ENCODE data around the gene CEP112.

Gene CEP112

DNA sequence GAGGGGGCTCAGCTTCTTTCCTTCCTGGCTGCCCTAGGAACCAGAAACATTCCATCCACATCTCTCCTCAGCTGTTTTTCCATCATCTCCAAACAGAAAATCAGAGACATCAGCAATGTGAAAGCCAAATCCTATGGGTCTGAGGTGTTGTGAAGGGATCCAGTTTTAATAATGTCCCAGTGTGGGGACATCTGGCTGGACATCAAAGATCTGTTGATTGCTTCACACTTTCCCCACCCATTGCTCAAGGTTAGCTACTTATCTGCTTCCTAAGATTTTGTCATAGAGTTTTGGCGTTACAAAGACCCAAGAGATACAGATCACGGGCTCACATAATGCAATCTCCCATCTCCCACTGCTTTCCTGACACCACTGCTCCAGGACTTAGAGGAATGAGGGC is 582.6 kb downstream of the CEP112 start:
- Mint-ChIP-seq H3K4me3 (no peak overlapping the region), H3K4me1 (ENCODE audit: low read depth) (no peaks in the 10 kb centered on the region), H3K27ac (no peak overlapping the region), H3K9me3 (ENCODE audit: low read depth) (no peaks in the 10 kb centered on the region), H3K27me3 (no peaks in the 10 kb centered on the region), H3K36me3 (no peaks in the 10 kb centered on the region)

DNA sequence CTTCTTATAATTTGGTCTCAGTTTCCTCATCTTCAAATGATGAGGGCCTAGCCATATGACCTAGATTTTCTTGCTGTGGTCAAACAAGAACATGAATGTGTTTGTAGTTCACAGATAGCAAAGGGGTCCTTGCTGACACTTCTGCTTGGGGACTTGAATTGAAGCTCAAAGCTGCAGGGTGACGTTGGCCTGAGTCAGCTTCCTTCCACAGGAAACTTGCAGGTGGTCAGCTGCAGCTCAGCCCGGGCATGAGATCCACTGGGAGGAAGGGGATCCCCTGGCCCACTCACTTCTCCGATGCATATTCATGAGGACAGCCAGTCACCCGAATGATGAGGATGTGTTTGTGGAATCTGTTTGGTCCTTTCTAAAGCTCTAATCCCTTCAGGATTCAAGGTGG is 587.9 kb downstream of the CEP112 start:
- Mint-ChIP-seq H3K27ac (no peak overlapping the region), H3K36me3 (no peaks in the 10 kb centered on the region), H3K4me3 (no peak overlapping the region), H3K27me3 (no peaks in the 10 kb centered on the region), H3K9me3 (ENCODE audit: low read depth) (no peaks in the 10 kb centered on the region), H3K4me1 (ENCODE audit: low read depth) (peaks cover 4% of the 10 kb centered on the region)

DNA sequence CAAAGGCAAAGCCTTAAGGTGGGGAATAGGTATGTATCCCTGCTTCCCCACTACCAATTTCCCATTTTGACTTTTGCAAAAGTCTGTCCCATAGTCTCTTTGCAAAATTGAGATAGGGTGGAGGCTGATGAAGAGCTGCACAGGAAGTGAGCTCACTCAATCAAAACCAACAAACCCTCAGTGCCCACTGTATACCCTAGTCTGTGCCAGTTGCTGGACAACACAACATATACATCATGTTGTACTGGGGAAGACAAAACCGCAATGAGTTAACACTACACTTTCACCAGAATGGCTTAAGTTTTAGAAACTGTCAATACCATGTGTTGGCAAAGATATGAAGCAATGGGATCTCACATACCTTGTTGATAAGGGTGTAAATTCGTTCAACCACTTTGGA is 590.1 kb downstream of the CEP112 start:
- Mint-ChIP-seq H3K27ac (no peak overlapping the region), H3K9me3 (ENCODE audit: low read depth) (no peaks in the 10 kb centered on the region), H3K36me3 (no peaks in the 10 kb centered on the region), H3K4me1 (ENCODE audit: low read depth) (peaks cover 4% of the 10 kb centered on the region), H3K4me3 (no peak overlapping the region), H3K27me3 (no peaks in the 10 kb centered on the region)

GRCh38 chr17:65601145-65601544 is 590.8 kb downstream of the CEP112 start:
- Mint-ChIP-seq H3K27me3 (no peaks in the 10 kb centered on the region), H3K4me1 (ENCODE audit: low read depth) (peaks cover 5% of the 10 kb centered on the region), H3K9me3 (ENCODE audit: low read depth) (no peaks in the 10 kb centered on the region), H3K27ac (no peak overlapping the region), H3K4me3 (no peak overlapping the region), H3K36me3 (no peaks in the 10 kb centered on the region)

DNA sequence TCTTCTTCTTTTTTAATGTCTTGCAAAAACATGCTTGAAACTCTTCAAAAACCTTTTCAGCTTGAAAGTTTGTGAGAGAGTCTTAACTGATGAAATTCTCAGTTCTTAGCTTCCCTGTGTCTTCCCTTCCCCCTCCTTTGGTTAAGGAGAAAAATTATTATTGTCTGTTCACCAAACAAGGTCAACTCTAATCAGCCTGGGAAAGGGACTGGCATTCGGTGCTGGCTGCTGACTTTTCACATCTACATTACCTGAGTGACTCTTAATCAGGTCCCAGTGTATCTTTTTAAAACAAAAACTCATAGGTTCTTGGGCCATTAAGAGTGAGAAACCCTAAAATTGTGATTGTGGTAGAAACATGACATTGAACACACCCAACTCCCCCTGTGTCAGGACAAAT is 591.4 kb downstream of the CEP112 start:
- Mint-ChIP-seq H3K9me3 (ENCODE audit: low read depth) (no peaks in the 10 kb centered on the region), H3K4me3 (no peak overlapping the region), H3K27me3 (no peaks in the 10 kb centered on the region), H3K4me1 (ENCODE audit: low read depth) (peaks cover 6% of the 10 kb centered on the region), H3K36me3 (no peaks in the 10 kb centered on the region), H3K27ac (no peak overlapping the region)

DNA sequence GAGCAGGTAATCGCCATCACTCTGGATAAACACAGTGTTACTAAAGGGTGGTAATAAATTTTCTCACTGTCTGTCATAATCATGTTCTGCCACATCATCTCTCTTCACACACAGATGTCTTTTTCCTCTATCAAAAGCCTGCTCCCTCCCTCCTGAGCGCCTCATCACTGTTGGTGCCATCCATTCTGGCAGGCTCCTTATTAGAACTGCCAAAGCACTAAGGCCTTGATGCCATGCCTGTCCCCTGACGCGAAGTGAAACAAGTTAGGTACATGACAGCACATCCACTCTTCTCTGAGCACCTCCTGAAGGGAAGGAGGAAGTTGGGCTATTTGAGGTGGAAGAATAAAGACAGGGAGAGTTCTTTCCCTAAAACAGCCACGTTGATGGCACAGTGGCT is 592.3 kb downstream of the CEP112 start:
- Mint-ChIP-seq H3K27me3 (no peaks in the 10 kb centered on the region), H3K4me1 (ENCODE audit: low read depth) (peaks cover 14% of the 10 kb centered on the region), H3K36me3 (no peaks in the 10 kb centered on the region), H3K9me3 (ENCODE audit: low read depth) (no peaks in the 10 kb centered on the region), H3K27ac (no peak overlapping the region), H3K4me3 (no peak overlapping the region)

GRCh38 chr17:65598746-65599145 is 593.2 kb downstream of the CEP112 start:
- Mint-ChIP-seq H3K27me3 (no peaks in the 10 kb centered on the region), H3K36me3 (no peaks in the 10 kb centered on the region), H3K4me1 (ENCODE audit: low read depth) (peaks cover 22% of the 10 kb centered on the region), H3K27ac (no peak overlapping the region), H3K9me3 (ENCODE audit: low read depth) (no peaks in the 10 kb centered on the region), H3K4me3 (no peak overlapping the region)

DNA sequence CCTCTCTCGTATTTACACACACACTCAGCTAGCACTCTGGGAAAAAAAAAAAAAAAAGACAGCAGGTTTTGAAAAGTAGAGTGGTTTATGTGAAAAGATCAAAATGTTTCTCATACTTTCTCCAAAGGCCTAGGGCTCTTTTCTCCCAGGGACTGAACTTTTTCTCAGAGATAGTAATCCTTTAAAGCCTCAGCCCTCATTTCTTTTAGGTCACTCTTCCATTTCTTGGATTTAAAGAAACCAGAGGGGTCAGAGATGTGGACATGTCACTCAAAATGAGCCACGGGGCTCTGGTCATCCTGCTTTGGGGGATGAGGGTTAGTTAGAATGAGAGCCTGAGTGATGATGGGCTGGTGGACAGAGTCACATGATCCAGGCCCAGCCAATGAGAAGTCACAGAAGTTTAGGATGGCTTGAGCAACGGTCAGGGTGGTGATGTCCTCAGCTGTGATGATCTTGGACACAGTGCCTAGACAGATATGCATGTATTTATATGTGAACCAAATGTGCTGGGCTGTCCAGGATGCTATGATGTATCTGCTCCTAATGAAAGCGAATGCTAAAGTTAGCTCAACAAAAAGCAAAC is 596.8 kb downstream of the CEP112 start:
- Mint-ChIP-seq H3K4me3 (peak overlapping the region; percentile 53), H3K4me1 (ENCODE audit: low read depth) (peaks cover 30% of the 10 kb centered on the region), H3K27ac (no peak overlapping the region), H3K36me3 (no peaks in the 10 kb centered on the region), H3K9me3 (ENCODE audit: low read depth) (no peaks in the 10 kb centered on the region), H3K27me3 (no peaks in the 10 kb centered on the region)

- H3K27ac Mint-ChIP-seq: no peak overlapping the region
- peak overlapping the region; percentile 80 for H3K4me3 Mint-ChIP-seq
- H3K4me1 Mint-ChIP-seq (ENCODE audit: low read depth): peaks cover 30% of the 10 kb centered on the region
- no peaks in the 10 kb centered on the region for H3K27me3 Mint-ChIP-seq
- H3K36me3 Mint-ChIP-seq: no peaks in the 10 kb centered on the region
- no peaks in the 10 kb centered on the region for H3K9me3 Mint-ChIP-seq (ENCODE audit: low read depth)
These were observed 597.8 kb downstream of the CEP112 start for GRCh38 chr17:65593855-65594845.

DNA sequence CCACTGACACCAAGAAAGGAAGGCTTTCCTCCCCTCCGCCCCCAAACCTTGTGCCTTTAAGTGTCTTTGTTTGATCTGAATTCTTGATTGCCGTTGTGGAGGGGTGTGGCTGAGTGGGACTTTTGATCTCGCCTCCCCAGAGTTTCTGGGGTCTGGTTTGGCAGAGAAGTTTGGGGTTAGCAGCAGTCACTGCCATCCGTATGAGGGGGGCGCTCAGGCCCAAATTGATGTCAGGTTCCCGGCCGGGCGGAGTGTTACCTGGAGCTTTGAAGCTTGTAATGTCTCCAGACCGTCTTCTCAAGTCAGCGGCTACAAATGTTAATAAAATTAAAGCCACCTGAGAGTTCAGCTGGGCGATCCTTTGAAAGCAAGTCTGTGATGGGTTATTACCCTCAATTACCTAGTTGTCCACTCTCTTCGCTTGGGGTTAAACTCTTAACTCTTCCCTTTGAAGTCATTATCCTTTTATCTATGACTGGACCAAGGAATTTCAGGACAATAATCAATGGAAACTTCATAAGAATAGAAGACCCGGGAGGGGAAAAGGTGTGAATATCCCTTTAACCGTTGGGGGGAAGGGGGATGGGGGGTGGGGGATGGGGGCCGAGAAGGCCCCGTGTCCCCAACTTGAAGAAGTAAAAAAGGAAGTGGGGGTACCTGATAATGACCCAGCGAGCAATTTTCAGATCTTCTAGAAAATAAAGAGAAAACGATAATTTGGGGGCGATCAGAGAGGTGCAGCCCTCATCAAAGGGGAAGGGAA is 598.7 kb downstream of the CEP112 start:
- Mint-ChIP-seq H3K27me3 (no peaks in the 10 kb centered on the region), H3K9me3 (ENCODE audit: low read depth) (no peaks in the 10 kb centered on the region), H3K4me3 (peak overlapping the region; percentile 80), H3K27ac (no peak overlapping the region), H3K4me1 (ENCODE audit: low read depth) (peaks cover 33% of the 10 kb centered on the region), H3K36me3 (no peaks in the 10 kb centered on the region)

- H3K27me3 Mint-ChIP-seq: no peaks in the 10 kb centered on the region
- H3K27ac Mint-ChIP-seq: no peak overlapping the region
- peaks cover 37% of the 10 kb centered on the region for H3K4me1 Mint-ChIP-seq (ENCODE audit: low read depth)
- H3K4me3 Mint-ChIP-seq: peak overlapping the region; percentile 80
- H3K36me3 Mint-ChIP-seq: no peaks in the 10 kb centered on the region
- no peaks in the 10 kb centered on the region for H3K9me3 Mint-ChIP-seq (ENCODE audit: low read depth)
These were observed 599.6 kb downstream of the CEP112 start for GRCh38 chr17:65592125-65592965.

DNA sequence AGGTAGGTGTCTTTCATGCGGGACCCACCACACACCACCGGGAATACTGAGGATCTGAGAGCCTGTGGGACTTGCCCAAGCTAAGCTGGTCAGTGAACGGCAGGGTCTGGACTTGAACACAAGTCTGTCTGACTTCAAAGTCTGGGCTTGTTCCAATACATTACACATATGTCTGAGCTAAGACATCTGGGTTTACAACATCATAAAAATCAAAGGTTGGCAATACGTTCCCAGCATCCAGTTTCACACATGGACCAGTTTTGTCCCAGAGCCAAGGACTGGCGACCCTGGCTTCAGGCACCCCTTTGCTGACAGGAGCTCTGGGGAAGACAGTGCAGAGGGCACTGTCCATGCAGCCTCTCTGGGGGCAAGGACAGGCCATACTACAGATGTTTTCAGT is 602.6 kb downstream of the CEP112 start:
- Mint-ChIP-seq H3K4me1 (ENCODE audit: low read depth) (peaks cover 41% of the 10 kb centered on the region), H3K9me3 (ENCODE audit: low read depth) (no peaks in the 10 kb centered on the region), H3K4me3 (no peak overlapping the region), H3K36me3 (no peaks in the 10 kb centered on the region), H3K27ac (no peak overlapping the region), H3K27me3 (no peaks in the 10 kb centered on the region)

DNA sequence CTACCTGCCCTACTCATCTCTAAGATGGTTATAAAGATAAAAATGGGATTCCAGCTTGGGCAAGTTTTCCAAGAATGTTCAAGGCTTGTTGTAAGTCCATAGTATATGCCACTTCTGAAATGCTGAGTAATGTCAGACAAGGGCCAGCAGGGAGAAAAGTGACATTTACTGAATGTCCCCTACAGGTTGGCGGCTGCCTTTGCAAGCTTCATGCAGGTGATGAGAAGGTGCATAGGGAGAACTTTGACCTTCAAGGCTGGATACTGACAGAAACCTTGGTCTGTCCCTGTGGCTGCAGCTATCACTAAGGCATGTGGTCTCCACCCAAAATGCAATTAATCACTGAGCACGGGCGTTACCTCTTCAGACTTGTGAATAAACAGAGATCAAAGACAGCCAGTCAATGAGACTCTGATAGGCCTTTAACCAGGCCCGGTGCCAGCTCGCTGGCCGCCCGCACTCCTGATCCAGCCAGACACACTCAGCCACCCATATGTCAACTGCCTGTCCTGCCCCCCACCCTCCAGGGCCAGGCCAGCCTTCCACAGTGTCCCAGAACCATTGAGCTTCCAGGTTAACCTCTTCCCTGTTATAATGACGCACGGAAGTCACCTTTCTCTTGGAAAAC is 603.6 kb downstream of the CEP112 start:
- Mint-ChIP-seq H3K36me3 (no peaks in the 10 kb centered on the region), H3K9me3 (ENCODE audit: low read depth) (no peaks in the 10 kb centered on the region), H3K27me3 (no peaks in the 10 kb centered on the region), H3K27ac (no peak overlapping the region), H3K4me3 (no peak overlapping the region), H3K4me1 (ENCODE audit: low read depth) (peaks cover 37% of the 10 kb centered on the region)

- Mint-ChIP-seq H3K27ac (no peak overlapping the region), H3K36me3 (no peaks in the 10 kb centered on the region), H3K4me3 (no peak overlapping the region), H3K9me3 (ENCODE audit: low read depth) (no peaks in the 10 kb centered on the region), H3K27me3 (no peaks in the 10 kb centered on the region), H3K4me1 (ENCODE audit: low read depth) (peaks cover 31% of the 10 kb centered on the region)
These were observed 604.3 kb downstream of the CEP112 start for GRCh38 chr17:65587534-65588180.
